OCI-LY3 (cell line): Measurements from ENCODE around the gene CEP120.

Experiments used
- EZH2phosphoT487 ChIP-seq: fragments of 200-600 bp; shearing (Covaris generic); IDR thresholded peaks from 2 replicates; pipeline ENCODE4 v1.6.1; 2018; ENCODE audit warnings: antibody characterized with exemption, mixed run types, low read depth
- TF ChIP-seq, protein P1 (sequence below): fragments of 200-600, 300-600 bp; sonication (generic); IDR thresholded peaks from 2 replicates; pipeline ENCODE4 v1.5.1; 2014; ENCODE audit warnings: antibody characterized with exemption, low read length, low read depth

DNA sequence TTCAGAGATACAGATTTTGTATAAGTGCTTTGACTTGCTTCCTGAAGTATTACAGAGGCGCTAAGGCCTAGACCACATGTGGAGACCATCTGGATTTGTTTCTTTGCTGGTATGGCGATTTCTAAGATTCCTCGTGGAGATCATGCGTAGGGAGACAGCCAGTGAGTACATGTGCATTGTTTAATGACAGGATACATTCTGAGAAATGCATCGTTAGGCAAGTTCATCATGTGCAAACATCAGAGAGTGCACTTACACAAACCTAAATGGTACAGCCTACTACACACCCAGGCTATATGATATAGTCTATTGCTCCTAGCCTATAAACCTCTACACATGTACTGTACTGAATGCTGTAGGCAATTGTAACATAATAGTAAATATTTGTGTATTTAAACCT, 16.5 kb upstream of the CEP120 start:
- TF ChIP-seq, protein P1, sequence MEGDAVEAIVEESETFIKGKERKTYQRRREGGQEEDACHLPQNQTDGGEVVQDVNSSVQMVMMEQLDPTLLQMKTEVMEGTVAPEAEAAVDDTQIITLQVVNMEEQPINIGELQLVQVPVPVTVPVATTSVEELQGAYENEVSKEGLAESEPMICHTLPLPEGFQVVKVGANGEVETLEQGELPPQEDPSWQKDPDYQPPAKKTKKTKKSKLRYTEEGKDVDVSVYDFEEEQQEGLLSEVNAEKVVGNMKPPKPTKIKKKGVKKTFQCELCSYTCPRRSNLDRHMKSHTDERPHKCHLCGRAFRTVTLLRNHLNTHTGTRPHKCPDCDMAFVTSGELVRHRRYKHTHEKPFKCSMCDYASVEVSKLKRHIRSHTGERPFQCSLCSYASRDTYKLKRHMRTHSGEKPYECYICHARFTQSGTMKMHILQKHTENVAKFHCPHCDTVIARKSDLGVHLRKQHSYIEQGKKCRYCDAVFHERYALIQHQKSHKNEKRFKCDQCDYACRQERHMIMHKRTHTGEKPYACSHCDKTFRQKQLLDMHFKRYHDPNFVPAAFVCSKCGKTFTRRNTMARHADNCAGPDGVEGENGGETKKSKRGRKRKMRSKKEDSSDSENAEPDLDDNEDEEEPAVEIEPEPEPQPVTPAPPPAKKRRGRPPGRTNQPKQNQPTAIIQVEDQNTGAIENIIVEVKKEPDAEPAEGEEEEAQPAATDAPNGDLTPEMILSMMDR = no peak
- no peak for TF ChIP-seq EZH2phosphoT487
